Thyroid gland (tissue), 4 donors: ENCODE measurements around the gene IYD.

ENCODE experiments used
- CTCF ChIP-seq, 6 experiments: fragments of 200-600 bp in 3 of 6; fragments of 450-650 bp in 3 of 6; sonication (generic) in 3 of 6; IDR thresholded peaks; one replicate each; pipeline ENCODE4 v1.5.1; 2016 to 2019; ENCODE audit warnings: antibody characterized with exemption in 6 of 6, mild to moderate bottlenecking in 2 of 6, inconsistent platforms in 1 of 6, moderate library complexity in 1 of 6
- POLR2A ChIP-seq, 2 donors: fragments of 450-650 bp; IDR thresholded peaks; one replicate each; pipeline ENCODE4 v1.6.1; 2017; ENCODE audit warnings: antibody characterized with exemption in 2 of 2, mild to moderate bottlenecking in 2 of 2, moderate library complexity in 1 of 2

GRCh38 chr6:150366118-150366778 is 2.6 kb upstream of the IYD start:
- TF ChIP-seq CTCF (IDR thresholded peaks at IDR 0.05) (no peak), POLR2A (IDR thresholded peaks at IDR 0.05) (no peak)
